ENCODE measurements around the gene SYNDIG1.

- TF ChIP-seq CTCF (IDR thresholded peaks at IDR 0.05) (no peak), POLR2AphosphoS5 (IDR thresholded peaks at IDR 0.05) (no peak)
Measured at GRCh38 chr20:24574307-24574706, 104.9 kb downstream of the SYNDIG1 start.

All from prostate gland (tissue), 2 donors.